ENCODE data around the gene ASB14. TPM values are rescaled to one million over a fixed set of nuclear protein-coding genes. Genes with fewer than 3 reads are reported as not detected.

The ASB14 gene
- total and polyA plus RNA-seq, 7 donors = not detected

DNA sequence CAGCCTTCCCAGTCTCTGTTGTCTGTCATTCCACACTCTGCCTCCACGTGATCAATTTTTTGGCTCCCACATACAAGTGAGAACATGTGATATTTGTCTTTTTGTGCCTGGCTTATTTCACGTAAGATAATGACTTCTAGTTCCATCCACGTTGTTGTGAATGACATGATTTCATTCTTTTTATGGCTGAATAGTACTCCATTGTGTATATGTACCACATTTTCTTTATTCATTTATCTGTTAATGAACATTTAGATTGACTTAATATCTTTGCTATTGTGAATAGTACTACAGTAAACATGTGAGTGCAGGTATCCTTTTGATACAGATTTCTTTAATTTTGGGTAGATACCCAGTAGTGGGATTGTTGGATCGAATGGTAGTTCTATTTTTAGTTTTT, 31.4 kb downstream of the ASB14 start:
- Histone ChIP-seq H3K4me3 (no peak overlapping the region), H3K27me3 (no peaks in the 10 kb centered on the region), H3K36me3 (peaks cover 33 to 91% (median 51%) of the 10 kb centered on the region in 4 donors), H3K9me3 (no peaks in the 10 kb centered on the region), H3K27ac (no peak overlapping the region), H3K4me1 (no peaks in the 10 kb centered on the region)
- no peak for DNase-seq
- TF ChIP-seq POLR2AphosphoS5 (IDR thresholded peaks at IDR 0.05) = no peak
- no peak for TF ChIP-seq EP300 (IDR thresholded peaks at IDR 0.05)
- no peak for TF ChIP-seq POLR2A (IDR thresholded peaks at IDR 0.05)
- TF ChIP-seq CTCF (IDR thresholded peaks at IDR 0.05) = no peak
- 93 to 94% methylated on average over 4 of the region's 4 CpGs for WGBS, 2 donors
- intact Hi-C loops (cut with DNase I) = no loop called here

- intact Hi-C loops (cut with DNase I) = no loop called here
- H3K36me3 ChIP-seq = peaks cover 25 to 84% (median 39%) of the 10 kb centered on the region in 4 donors
These were observed 34.8 kb downstream of the ASB14 start for GRCh38 chr3:57257678-57258077.

DNA sequence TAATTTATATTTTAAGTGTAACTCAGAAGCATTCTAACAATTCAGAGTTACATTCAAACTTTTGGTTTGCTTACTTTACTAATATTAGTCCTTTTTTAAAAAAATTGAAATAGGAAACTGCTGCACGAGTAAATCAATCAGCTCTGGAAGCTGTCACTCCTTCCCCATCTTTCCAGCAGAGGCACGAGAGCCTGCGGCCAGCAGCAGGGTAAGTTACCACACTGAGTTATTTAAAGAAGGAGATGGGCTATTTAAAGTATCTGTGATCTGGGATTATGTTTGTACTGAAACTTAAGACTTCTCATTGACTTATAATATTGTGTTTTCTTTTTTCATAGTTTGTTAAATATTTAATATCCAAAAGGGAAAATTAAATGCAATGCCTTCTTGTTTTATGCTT, 35.6 kb downstream of the ASB14 start:
- peaks cover 25 to 90% (median 38%) of the 10 kb centered on the region in 4 donors for H3K36me3 ChIP-seq
- WGBS, 2 donors = 89 to 93% methylated on average over 3 of the region's 3 CpGs
- no peak overlapping the region for H3K4me3 ChIP-seq
- no peaks in the 10 kb centered on the region for H3K27me3 ChIP-seq
- DNase-seq = no peak
- intact Hi-C loops (cut with DNase I) = no loop called here
- H3K4me1 ChIP-seq = peaks cover 0 to 4% (median 0%) of the 10 kb centered on the region in 4 donors
- H3K27ac ChIP-seq = no peak overlapping the region
- H3K9me3 ChIP-seq = no peaks in the 10 kb centered on the region
- TF ChIP-seq POLR2AphosphoS5 (IDR thresholded peaks at IDR 0.05) (no peak), POLR2A (IDR thresholded peaks at IDR 0.05) (no peak), EP300 (IDR thresholded peaks at IDR 0.05) (no peak), CTCF (IDR thresholded peaks at IDR 0.05) (no peak)

More at GRCh38 chr3:57257678-57258077, 34.8 kb downstream of the ASB14 start:
- Histone ChIP-seq H3K27me3 (no peaks in the 10 kb centered on the region), H3K9me3 (no peaks in the 10 kb centered on the region), H3K27ac (no peak overlapping the region), H3K4me3 (no peak overlapping the region), H3K4me1 (peaks cover 0 to 2% (median 0%) of the 10 kb centered on the region in 4 donors)
- TF ChIP-seq EP300 (IDR thresholded peaks at IDR 0.05) (no peak), CTCF (IDR thresholded peaks at IDR 0.05) (no peak), POLR2AphosphoS5 (IDR thresholded peaks at IDR 0.05) (no peak), POLR2A (IDR thresholded peaks at IDR 0.05) (no peak)
- no peak for DNase-seq

- no peak overlapping the region for H3K27ac ChIP-seq
- no peak for TF ChIP-seq EP300 (IDR thresholded peaks at IDR 0.05)
- TF ChIP-seq CTCF (IDR thresholded peaks at IDR 0.05) = no peak
- TF ChIP-seq POLR2A (IDR thresholded peaks at IDR 0.05) = no peak
- TF ChIP-seq POLR2AphosphoS5 (IDR thresholded peaks at IDR 0.05) = no peak
- no peaks in the 10 kb centered on the region for H3K9me3 ChIP-seq
- peaks cover 3 to 79% (median 11%) of the 10 kb centered on the region in 4 donors for H3K36me3 ChIP-seq
- no peak overlapping the region for H3K4me3 ChIP-seq
- DNase-seq = no peak
- WGBS, 2 donors = 77 to 78% methylated on average over 1 of the region's 1 CpG
- no peaks in the 10 kb centered on the region for H3K27me3 ChIP-seq
- intact Hi-C loops (cut with DNase I) = no loop called here
- peaks cover 0 to 4% (median 0%) of the 10 kb centered on the region in 4 donors for H3K4me1 ChIP-seq
These were observed 40.1 kb downstream of the ASB14 start for GRCh38 chr3:57252404-57252803.

DNA sequence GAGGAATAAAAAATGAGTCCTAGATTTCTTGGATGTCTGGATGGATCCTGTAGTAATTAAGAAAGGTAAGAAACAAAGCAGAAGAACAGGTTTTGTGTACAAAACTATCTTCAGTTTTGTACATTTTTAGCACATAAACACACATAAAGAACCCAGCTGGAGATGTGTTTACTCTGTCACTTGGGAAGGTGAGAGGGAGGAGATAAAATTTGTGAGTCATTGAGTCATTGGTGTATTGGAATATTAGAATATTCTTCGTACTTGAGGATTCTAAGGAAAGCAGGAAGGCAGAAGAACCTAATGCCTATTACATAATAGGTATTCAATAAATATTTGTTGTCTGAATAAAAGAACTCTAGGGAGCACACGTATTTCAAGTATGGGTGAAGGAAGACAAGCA, 47.5 kb downstream of the ASB14 start:
- Histone ChIP-seq H3K4me1 (no peaks in the 10 kb centered on the region), H3K9me3 (no peaks in the 10 kb centered on the region), H3K27me3 (no peaks in the 10 kb centered on the region), H3K4me3 (no peak overlapping the region), H3K27ac (no peak overlapping the region), H3K36me3 (peaks cover 0 to 100% (median 35%) of the 10 kb centered on the region in 4 donors)
- 85 to 94% methylated on average over 2 of the region's 2 CpGs for WGBS, 2 donors
- no peak for DNase-seq
- intact Hi-C loops (cut with DNase I) = no loop called here
- TF ChIP-seq POLR2AphosphoS5 (IDR thresholded peaks at IDR 0.05) (no peak), POLR2A (IDR thresholded peaks at IDR 0.05) (no peak), CTCF (IDR thresholded peaks at IDR 0.05) (no peak)

Measured in sigmoid colon (tissue), 7 donors.